ENCODE data around the gene KLHDC7A.

Gene KLHDC7A

DNA sequence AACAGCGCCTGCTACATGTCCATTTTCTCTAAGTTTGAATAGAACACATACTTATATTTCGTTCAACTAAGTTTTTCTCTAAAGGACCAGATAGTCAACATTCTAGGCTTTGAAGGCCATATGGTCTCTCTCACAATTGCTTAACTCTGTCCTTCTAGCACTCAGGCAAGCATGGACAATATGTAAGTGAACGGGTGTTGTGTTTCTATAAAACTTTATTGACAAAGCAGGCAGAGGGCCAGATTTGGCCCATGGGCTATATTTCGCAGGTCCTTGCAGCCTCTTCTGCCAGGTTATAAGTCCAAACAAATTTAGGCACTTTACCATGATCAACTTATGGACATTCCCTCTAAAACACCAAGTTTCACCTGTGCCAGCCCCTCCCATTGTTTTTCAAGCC is 21.1 kb downstream of the KLHDC7A start:
- DNase-seq (ENCODE audit: extremely low spot score, insufficient read length, low read depth) (no peak), FAIRE-seq (no peak)

- FAIRE-seq: no peak
Observed at GRCh38 chr1:18504609-18505008, 23.9 kb downstream of the KLHDC7A start.

DNA sequence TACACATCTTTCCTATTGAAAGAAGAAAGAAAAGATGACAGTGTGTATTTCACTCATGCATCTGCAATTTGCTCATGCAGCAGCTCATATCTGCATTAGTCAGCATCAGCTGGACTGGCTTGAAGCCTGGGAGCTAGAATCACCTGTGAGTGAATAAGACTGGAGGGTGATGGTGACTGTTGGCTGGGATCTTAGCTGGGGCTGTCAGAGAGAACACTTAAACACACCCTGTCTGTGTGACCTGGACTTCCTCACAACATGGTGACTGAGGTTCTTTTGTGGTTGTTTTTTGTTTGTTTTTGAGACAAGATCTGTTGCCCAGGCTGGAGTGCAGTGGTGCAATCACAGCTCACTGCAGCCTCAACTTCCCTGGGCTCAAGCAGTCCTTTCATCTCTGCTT is 24.9 kb downstream of the KLHDC7A start:
- FAIRE-seq (no peak), DNase-seq (ENCODE audit: extremely low spot score, insufficient read length, low read depth) (no peak)

More at GRCh38 chr1:18504609-18505008, 23.9 kb downstream of the KLHDC7A start:
- DNase-seq (ENCODE audit: extremely low spot score, insufficient read length, low read depth): no peak

DNA sequence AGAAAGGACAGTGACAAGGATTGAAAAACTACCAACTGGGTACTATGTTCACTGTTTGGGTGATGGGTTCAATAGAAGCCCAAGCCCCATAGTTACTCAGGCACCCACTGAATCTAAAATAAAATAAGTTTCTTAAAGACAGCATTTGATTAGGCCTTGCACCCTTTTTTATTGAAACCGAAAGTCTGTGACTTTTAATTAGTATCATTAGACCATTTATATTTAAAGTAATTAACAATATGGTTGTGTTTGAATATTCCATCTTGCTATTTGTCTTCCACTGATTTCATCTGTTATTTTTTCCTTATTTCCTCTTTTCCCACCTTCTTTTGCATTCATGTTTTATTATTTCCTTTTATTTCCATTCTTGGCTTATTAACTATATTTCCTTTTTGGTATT is 27.4 kb downstream of the KLHDC7A start:
- FAIRE-seq: no peak
- no peak for DNase-seq (ENCODE audit: extremely low spot score, insufficient read length, low read depth)

- FAIRE-seq (no peak), DNase-seq (ENCODE audit: extremely low spot score, insufficient read length, low read depth) (no peak)
Observed at GRCh38 chr1:18511149-18511873, 30.6 kb downstream of the KLHDC7A start.

- FAIRE-seq: no peak
- no peak for DNase-seq (ENCODE audit: extremely low spot score, insufficient read length, low read depth)
Observed at GRCh38 chr1:18511874-18512150, 31.1 kb downstream of the KLHDC7A start.

DNA sequence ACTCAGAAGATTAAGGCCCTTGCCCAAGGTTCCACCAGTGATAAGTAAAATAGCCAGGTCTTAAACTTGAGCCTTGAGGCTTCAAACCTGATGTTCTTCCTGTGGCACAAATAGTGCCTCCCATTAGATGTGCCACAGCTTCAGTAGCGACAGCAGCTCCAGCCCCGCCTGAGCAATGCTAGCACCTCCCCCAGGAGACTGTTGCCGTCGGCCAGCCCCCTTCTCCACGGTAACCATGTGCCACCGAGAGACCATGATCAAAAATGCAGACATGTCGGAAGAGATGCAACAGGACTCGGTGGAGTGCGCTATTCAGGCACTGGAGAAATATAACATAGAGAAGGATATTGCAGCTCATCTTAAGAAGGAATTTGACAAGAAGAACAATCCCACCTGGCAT is 32.2 kb downstream of the KLHDC7A start:
- FAIRE-seq (no peak), DNase-seq (ENCODE audit: extremely low spot score, insufficient read length, low read depth) (no peak)

DNA sequence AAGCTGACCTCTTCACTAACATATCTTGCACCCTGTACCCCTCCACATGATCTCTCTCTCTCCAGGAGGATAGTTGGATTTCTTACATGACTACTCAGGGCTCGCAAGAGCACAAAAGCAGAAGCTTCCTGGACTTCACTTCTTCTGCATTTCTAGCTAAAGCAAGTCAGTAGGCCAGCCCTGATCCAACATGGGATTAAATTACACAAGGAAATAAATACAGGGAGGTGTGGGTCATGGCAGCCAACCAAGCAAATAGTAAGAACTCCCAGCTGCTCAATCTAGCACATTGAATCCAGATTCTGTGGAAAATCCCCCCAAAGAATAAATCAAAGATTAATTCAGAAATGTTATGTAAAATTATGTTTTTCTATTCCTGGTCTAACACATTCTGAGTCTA is 33.3 kb downstream of the KLHDC7A start:
- no peak for DNase-seq (ENCODE audit: extremely low spot score, insufficient read length, low read depth)
- no peak for FAIRE-seq

GRCh38 chr1:18515120-18515667 is 34.5 kb downstream of the KLHDC7A start:
- DNase-seq (ENCODE audit: extremely low spot score, insufficient read length, low read depth): no peak
- no peak for FAIRE-seq

GRCh38 chr1:18516473-18516872 is 35.7 kb downstream of the KLHDC7A start:
- DNase-seq (ENCODE audit: extremely low spot score, insufficient read length, low read depth) (no peak), FAIRE-seq (no peak)

- FAIRE-seq: no peak
Observed at GRCh38 chr1:18526436-18527275, 45.9 kb downstream of the KLHDC7A start.

GRCh38 chr1:18527514-18527913 is 46.8 kb downstream of the KLHDC7A start:
- DNase-seq (ENCODE audit: extremely low spot score, insufficient read length, low read depth) (no peak), FAIRE-seq (no peak)

More at GRCh38 chr1:18526436-18527275, 45.9 kb downstream of the KLHDC7A start:
- DNase-seq (ENCODE audit: extremely low spot score, insufficient read length, low read depth): no peak

DNA sequence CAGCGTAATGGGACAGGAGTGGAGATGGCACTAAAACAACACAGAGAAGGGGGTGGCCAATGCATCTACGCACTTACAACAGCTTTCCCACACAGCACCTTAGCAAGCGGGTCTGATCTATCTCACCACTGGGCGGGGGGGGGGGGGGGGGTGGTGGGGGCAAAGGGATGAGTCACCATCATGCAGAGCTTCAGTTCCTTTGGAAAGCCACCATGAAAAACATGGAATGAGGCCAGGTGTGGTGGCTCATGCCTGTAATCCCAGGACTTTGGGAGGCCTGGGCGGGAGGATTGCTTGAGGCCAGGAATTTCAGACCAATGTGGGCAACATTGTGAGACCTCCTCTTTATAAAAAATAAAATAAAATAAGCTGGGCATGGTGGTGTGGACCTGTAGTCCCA is 47.2 kb downstream of the KLHDC7A start:
- no peak for DNase-seq (ENCODE audit: extremely low spot score, insufficient read length, low read depth)
- FAIRE-seq: no peak

GRCh38 chr1:18528616-18529015 is 47.9 kb downstream of the KLHDC7A start:
- DNase-seq (ENCODE audit: extremely low spot score, insufficient read length, low read depth) (no peak), FAIRE-seq (no peak)

- DNase-seq (ENCODE audit: extremely low spot score, insufficient read length, low read depth): no peak
- FAIRE-seq: no peak
Observed at GRCh38 chr1:18529714-18530113, 49.0 kb downstream of the KLHDC7A start.

GRCh38 chr1:18530587-18531502 is 50.1 kb downstream of the KLHDC7A start:
- no peak for DNase-seq (ENCODE audit: extremely low spot score, insufficient read length, low read depth)
- FAIRE-seq: no peak

GRCh38 chr1:18531503-18531845 is 50.7 kb downstream of the KLHDC7A start:
- FAIRE-seq: no peak
- DNase-seq (ENCODE audit: extremely low spot score, insufficient read length, low read depth): no peak

DNA sequence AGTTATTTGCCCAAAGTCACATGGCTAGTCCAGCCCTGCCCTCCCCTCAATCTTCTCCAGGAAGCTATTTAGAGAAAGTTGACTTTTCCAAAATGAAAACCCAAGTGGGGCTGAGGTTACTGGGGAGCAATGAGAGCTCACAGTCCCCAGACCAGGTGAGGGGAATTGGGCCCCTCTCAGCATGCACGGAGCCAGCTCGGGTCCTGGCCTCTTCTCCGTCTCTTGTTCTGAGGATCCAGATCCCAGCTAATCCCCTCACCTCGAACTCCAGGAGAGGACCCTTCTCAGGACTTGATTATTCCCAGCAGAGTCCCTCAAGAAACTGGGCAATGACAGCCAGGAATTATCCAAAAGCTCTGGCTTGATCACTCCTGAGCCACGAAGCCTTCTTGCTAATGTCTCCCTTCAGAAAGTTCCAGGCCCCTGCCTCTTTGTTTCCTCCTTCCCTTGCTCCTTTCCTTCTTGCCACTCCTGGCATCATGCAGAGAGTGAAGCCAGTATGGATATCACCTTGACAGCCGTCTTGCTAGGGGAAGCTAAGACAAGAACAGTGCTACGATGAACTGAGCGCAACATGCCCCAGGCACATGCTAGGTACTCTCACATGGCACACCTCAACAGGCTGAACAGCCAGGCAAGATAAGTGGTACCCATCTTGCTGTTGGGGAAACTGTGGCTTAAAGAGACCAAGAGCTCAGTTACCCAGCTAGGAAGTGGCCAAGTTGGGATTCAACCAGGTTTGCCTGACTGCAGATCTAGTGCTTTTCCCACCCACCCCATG is 51.9 kb downstream of the KLHDC7A start:
- no peak for DNase-seq (ENCODE audit: extremely low spot score, insufficient read length, low read depth)

GRCh38 chr1:18533259-18533658 is 52.5 kb downstream of the KLHDC7A start:
- FAIRE-seq (no peak), DNase-seq (ENCODE audit: extremely low spot score, insufficient read length, low read depth) (no peak)

More for the DNA sequence above, 51.9 kb downstream of the KLHDC7A start:
- FAIRE-seq: no peak

DNA sequence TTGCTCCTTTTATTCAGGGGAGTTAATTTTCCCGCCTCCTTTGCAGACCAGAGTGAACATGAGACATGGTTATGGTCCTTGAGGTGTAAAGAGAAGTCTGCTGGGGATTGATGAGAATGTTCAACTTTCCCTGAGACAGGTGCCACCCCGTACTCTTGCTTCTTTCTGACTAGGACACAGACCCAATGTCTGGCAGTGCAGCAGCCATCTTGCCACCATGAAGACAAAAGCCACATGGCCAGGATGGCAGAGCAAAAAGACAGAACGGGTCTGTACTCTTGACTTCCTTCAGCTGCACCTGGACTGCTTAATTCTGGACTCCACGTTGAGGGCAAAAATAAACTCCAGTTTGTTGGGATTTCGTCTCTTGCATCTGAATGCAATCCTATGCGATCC is 54.1 kb downstream of the KLHDC7A start:
- DNase-seq (ENCODE audit: extremely low spot score, insufficient read length, low read depth) (no peak), FAIRE-seq (no peak)
